ENCODE data around the gene INTS4.
"Not testable (repeated sequence)": the region's sequence is repeated elsewhere in the genome, so short reads cannot be mapped to it uniquely, and the experiment has no call there.

Gene INTS4

GRCh38 chr11:77943296-77943695 lies 51.2 kb downstream of the INTS4 start:
- not testable (repeated sequence) for H3K9me3 ChIP-seq (ENCODE audit: control insufficient read depth, insufficient read depth, low read length); H3K9ac ChIP-seq (ENCODE audit: low read depth, low read length); H3K4me3 ChIP-seq (ENCODE audit: low read depth, low read length); H3K4me1 ChIP-seq (ENCODE audit: control insufficient read depth, insufficient read depth, low read length); H3K27ac ChIP-seq (ENCODE audit: low read depth, low read length); H3K27me3 ChIP-seq (ENCODE audit: control insufficient read depth, insufficient read depth, low read length); H3K36me3 ChIP-seq (ENCODE audit: control insufficient read depth, insufficient read depth, low read length)

- not testable (repeated sequence) for H3K4me1 ChIP-seq (ENCODE audit: control insufficient read depth, insufficient read depth, low read length); H3K27me3 ChIP-seq (ENCODE audit: control insufficient read depth, insufficient read depth, low read length); H3K9me3 ChIP-seq (ENCODE audit: control insufficient read depth, insufficient read depth, low read length); H3K4me3 ChIP-seq (ENCODE audit: low read depth, low read length); H3K9ac ChIP-seq (ENCODE audit: low read depth, low read length); H3K36me3 ChIP-seq (ENCODE audit: control insufficient read depth, insufficient read depth, low read length); H3K27ac ChIP-seq (ENCODE audit: low read depth, low read length)
These were observed 52.0 kb downstream of the INTS4 start for GRCh38 chr11:77942465-77942864.

GRCh38 chr11:77933596-77933995 lies 60.9 kb downstream of the INTS4 start:
- not testable (repeated sequence) for H3K4me1 ChIP-seq (ENCODE audit: control insufficient read depth, insufficient read depth, low read length); H3K4me3 ChIP-seq (ENCODE audit: low read depth, low read length); H3K9me3 ChIP-seq (ENCODE audit: control insufficient read depth, insufficient read depth, low read length); H3K9ac ChIP-seq (ENCODE audit: low read depth, low read length); H3K36me3 ChIP-seq (ENCODE audit: control insufficient read depth, insufficient read depth, low read length); H3K27me3 ChIP-seq (ENCODE audit: control insufficient read depth, insufficient read depth, low read length); H3K27ac ChIP-seq (ENCODE audit: low read depth, low read length)

- not testable (repeated sequence) for H3K27ac ChIP-seq (ENCODE audit: low read depth, low read length); H3K27me3 ChIP-seq (ENCODE audit: control insufficient read depth, insufficient read depth, low read length); H3K4me1 ChIP-seq (ENCODE audit: control insufficient read depth, insufficient read depth, low read length); H3K9ac ChIP-seq (ENCODE audit: low read depth, low read length); H3K4me3 ChIP-seq (ENCODE audit: low read depth, low read length); H3K36me3 ChIP-seq (ENCODE audit: control insufficient read depth, insufficient read depth, low read length); H3K9me3 ChIP-seq (ENCODE audit: control insufficient read depth, insufficient read depth, low read length)
These were observed 63.9 kb downstream of the INTS4 start for GRCh38 chr11:77930334-77931208.

- not testable (repeated sequence) for H3K9me3 ChIP-seq (ENCODE audit: control insufficient read depth, insufficient read depth, low read length); H3K27me3 ChIP-seq (ENCODE audit: control insufficient read depth, insufficient read depth, low read length); H3K9ac ChIP-seq (ENCODE audit: low read depth, low read length); H3K4me1 ChIP-seq (ENCODE audit: control insufficient read depth, insufficient read depth, low read length); H3K36me3 ChIP-seq (ENCODE audit: control insufficient read depth, insufficient read depth, low read length); H3K4me3 ChIP-seq (ENCODE audit: low read depth, low read length); H3K27ac ChIP-seq (ENCODE audit: low read depth, low read length)
These were observed 76.8 kb downstream of the INTS4 start for GRCh38 chr11:77917713-77918112.

GRCh38 chr11:77914307-77914791 lies 80.1 kb downstream of the INTS4 start:
- H3K9ac ChIP-seq (ENCODE audit: low read depth, low read length); H3K4me3 ChIP-seq (ENCODE audit: low read depth, low read length); H3K36me3 ChIP-seq (ENCODE audit: control insufficient read depth, insufficient read depth, low read length); H3K27ac ChIP-seq (ENCODE audit: low read depth, low read length); H3K27me3 ChIP-seq (ENCODE audit: control insufficient read depth, insufficient read depth, low read length); H3K9me3 ChIP-seq (ENCODE audit: control insufficient read depth, insufficient read depth, low read length); H3K4me1 ChIP-seq (ENCODE audit: control insufficient read depth, insufficient read depth, low read length): not testable (repeated sequence)

GRCh38 chr11:77913608-77914306 lies 80.7 kb downstream of the INTS4 start:
- H3K27ac ChIP-seq (ENCODE audit: low read depth, low read length); H3K36me3 ChIP-seq (ENCODE audit: control insufficient read depth, insufficient read depth, low read length); H3K4me3 ChIP-seq (ENCODE audit: low read depth, low read length); H3K9me3 ChIP-seq (ENCODE audit: control insufficient read depth, insufficient read depth, low read length); H3K27me3 ChIP-seq (ENCODE audit: control insufficient read depth, insufficient read depth, low read length); H3K4me1 ChIP-seq (ENCODE audit: control insufficient read depth, insufficient read depth, low read length); H3K9ac ChIP-seq (ENCODE audit: low read depth, low read length): not testable (repeated sequence)

- not testable (repeated sequence) for H3K9me3 ChIP-seq (ENCODE audit: control insufficient read depth, insufficient read depth, low read length); H3K4me1 ChIP-seq (ENCODE audit: control insufficient read depth, insufficient read depth, low read length); H3K4me3 ChIP-seq (ENCODE audit: low read depth, low read length); H3K27me3 ChIP-seq (ENCODE audit: control insufficient read depth, insufficient read depth, low read length); H3K27ac ChIP-seq (ENCODE audit: low read depth, low read length); H3K9ac ChIP-seq (ENCODE audit: low read depth, low read length)
- 0 out of 2 replicates have a peak, but pooled peaks cover 11% of the 10 kb centered on the region for H3K36me3 ChIP-seq (ENCODE audit: control insufficient read depth, insufficient read depth, low read length)
These were observed 83.6 kb downstream of the INTS4 start for GRCh38 chr11:77910828-77911227.

- Histone ChIP-seq H3K36me3 (ENCODE audit: control insufficient read depth, insufficient read depth, low read length) (0 out of 2 replicates have a peak, but pooled peaks cover 11% of the 10 kb centered on the region), H3K4me3 (ENCODE audit: low read depth, low read length) (no peak overlapping the region), H3K9me3 (ENCODE audit: control insufficient read depth, insufficient read depth, low read length) (no peaks in the 10 kb centered on the region), H3K27me3 (ENCODE audit: control insufficient read depth, insufficient read depth, low read length) (no peaks in the 10 kb centered on the region), H3K4me1 (ENCODE audit: control insufficient read depth, insufficient read depth, low read length) (no peaks in the 10 kb centered on the region), H3K9ac (ENCODE audit: low read depth, low read length) (no peak overlapping the region), H3K27ac (ENCODE audit: low read depth, low read length) (no peak overlapping the region)
These were observed 85.2 kb downstream of the INTS4 start for GRCh38 chr11:77909277-77909676.

- Histone ChIP-seq H3K9ac (ENCODE audit: low read depth, low read length) (no peak overlapping the region), H3K4me1 (ENCODE audit: control insufficient read depth, insufficient read depth, low read length) (no peaks in the 10 kb centered on the region), H3K36me3 (ENCODE audit: control insufficient read depth, insufficient read depth, low read length) (0 out of 2 replicates have a peak, but pooled peaks cover 11% of the 10 kb centered on the region)
These were observed 85.6 kb downstream of the INTS4 start for GRCh38 chr11:77908835-77909234.

GRCh38 chr11:77894949-77895348 lies 99.5 kb downstream of the INTS4 start:
- not testable (repeated sequence) for H3K9ac ChIP-seq (ENCODE audit: low read depth, low read length); H3K27me3 ChIP-seq (ENCODE audit: control insufficient read depth, insufficient read depth, low read length); H3K9me3 ChIP-seq (ENCODE audit: control insufficient read depth, insufficient read depth, low read length); H3K4me3 ChIP-seq (ENCODE audit: low read depth, low read length); H3K27ac ChIP-seq (ENCODE audit: low read depth, low read length); H3K4me1 ChIP-seq (ENCODE audit: control insufficient read depth, insufficient read depth, low read length)
- peaks cover 15% of the 10 kb centered on the region; the same call in 1 of the 2 replicates for H3K36me3 ChIP-seq (ENCODE audit: control insufficient read depth, insufficient read depth, low read length)

More at GRCh38 chr11:77908835-77909234, 85.6 kb downstream of the INTS4 start:
- Histone ChIP-seq H3K27me3 (ENCODE audit: control insufficient read depth, insufficient read depth, low read length) (no peaks in the 10 kb centered on the region), H3K27ac (ENCODE audit: low read depth, low read length) (no peak overlapping the region), H3K4me3 (ENCODE audit: low read depth, low read length) (no peak overlapping the region), H3K9me3 (ENCODE audit: control insufficient read depth, insufficient read depth, low read length) (no peaks in the 10 kb centered on the region)
